ENCODE data around the gene RHOC. TPM values are rescaled to one million over a fixed set of nuclear protein-coding genes. Genes with fewer than 3 reads are reported as not detected.
"Not testable (repeated sequence)": the region's sequence is repeated elsewhere in the genome, so short reads cannot be mapped to it uniquely, and the experiment has no call there.

Gene RHOC
- polyA plus RNA-seq, 1 of the 3 experiments (the other 2 are of a cell fraction) = 1,028 TPM

GRCh38 chr1:112729909-112730308, 23.0 kb upstream of the RHOC start:
- H2AFZ ChIP-seq (ENCODE audit: low read depth) = no peak overlapping the region
- POLR2A ChIA-PET = interaction anchor here (0.7 kb wide), 1 partner anchor 10 kb away, joined by 3 read pairs; no protein-coding TSS in a partner anchor

GRCh38 chr1:112729011-112729410, 22.1 kb upstream of the RHOC start:
- H3K79me2 ChIP-seq (ENCODE audit: insufficient read depth); H4K20me1 ChIP-seq (ENCODE audit: insufficient read depth); H3K9ac ChIP-seq; H2AFZ ChIP-seq (ENCODE audit: low read depth); H3K36me3 ChIP-seq (replicated peaks in 1 of 2; ENCODE audit: control insufficient read depth in 1 of 2, insufficient read depth in 2 of 2, low read length in 1 of 2); H3K9me3 ChIP-seq; H3K27ac ChIP-seq (ENCODE audit: low read depth in 2 of 2, low read length in 1 of 2); DNase-seq; H3K4me3 ChIP-seq (ENCODE audit: low read depth in 2 of 2, low read length in 1 of 2); H3K27me3 ChIP-seq (ENCODE audit: insufficient read depth); H3K4me2 ChIP-seq; H3K9me2 ChIP-seq; H3F3A ChIP-seq (replicated peaks; ENCODE audit: insufficient read depth); H3K4me1 ChIP-seq (ENCODE audit: control insufficient read depth in 1 of 2, insufficient read depth in 2 of 2, low read depth in 1 of 2, low read length in 1 of 2): not testable (repeated sequence)
- ChIA-PET CTCF (interaction anchor here (1.1 to 2.6 kb wide), 3 partner anchors 10 to 206 kb away, joined by 3 to 17 read pairs (median 15); partner anchors contain the start of gene PPM1J), POLR2A (interaction anchor here (0.7 kb wide), 1 partner anchor 9 kb away, joined by 3 read pairs; no protein-coding TSS in a partner anchor)
- WGBS (ENCODE audit: low lambda C conversion rate) = 92% methylated on average over 3 of the region's 3 CpGs

More at GRCh38 chr1:112729909-112730308, 23.0 kb upstream of the RHOC start:
- Histone ChIP-seq H3K4me3 (ENCODE audit: low read depth in 2 of 2, low read length in 1 of 2) (no peak overlapping the region), H3K79me2 (ENCODE audit: insufficient read depth) (no peaks in the 10 kb centered on the region), H3K36me3 (replicated peaks in 1 of 2; ENCODE audit: control insufficient read depth in 1 of 2, insufficient read depth in 2 of 2, low read length in 1 of 2) (no peaks in the 10 kb centered on the region), H3K4me2 (no peak overlapping the region), H4K20me1 (ENCODE audit: insufficient read depth) (no peaks in the 10 kb centered on the region), H3K9ac (no peak overlapping the region), H3K4me1 (ENCODE audit: control insufficient read depth in 1 of 2, insufficient read depth in 2 of 2, low read depth in 1 of 2, low read length in 1 of 2) (no peaks in the 10 kb centered on the region), H3K9me3 (no peaks in the 10 kb centered on the region), H3K27ac (ENCODE audit: low read depth in 2 of 2, low read length in 1 of 2) (no peak overlapping the region), H3F3A (replicated peaks; ENCODE audit: insufficient read depth) (no peaks in the 10 kb centered on the region), H3K9me2 (no peaks in the 10 kb centered on the region), H3K27me3 (ENCODE audit: insufficient read depth) (no peaks in the 10 kb centered on the region)
- 55% methylated on average over 1 of the region's 1 CpG for WGBS (ENCODE audit: low lambda C conversion rate)
- CTCF ChIA-PET = interaction anchor here (0.8 to 2.6 kb wide), 8 partner anchors 9 to 205 kb away, joined by 3 to 17 read pairs (median 4); partner anchors contain the start of gene PPM1J
- DNase-seq = no peak
- no peak for TF ChIP-seq JUND (IDR thresholded peaks at IDR 0.05)
- no peak for TF ChIP-seq CTCF (IDR thresholded peaks at IDR 0.05)
- TF ChIP-seq FOXM1 (IDR thresholded peaks at IDR 0.05; ENCODE audit: low read depth) = no peak
- no peak for TF ChIP-seq SMC3 (IDR thresholded peaks at IDR 0.05; ENCODE audit: low read depth, low read length)
- no peak for TF ChIP-seq RAD21 (IDR thresholded peaks at IDR 0.05; ENCODE audit: low read length)
- TF ChIP-seq EP300 (IDR thresholded peaks at IDR 0.05; ENCODE audit: borderline replicate concordance in 1 of 2, low read depth in 1 of 2, low read length in 1 of 2) = no peak
- TF ChIP-seq MEF2A (IDR thresholded peaks at IDR 0.05; ENCODE audit: borderline replicate concordance, low read depth) = no peak

GRCh38 chr1:112728306-112728971, 21.5 kb upstream of the RHOC start:
- CTCF ChIA-PET = interaction anchor here (0.6 to 3.9 kb wide), 3 partner anchors 12 to 76 kb away, joined by 3 to 47 read pairs (median 32); partner anchors contain the start of gene PPM1J
- H3K4me2 ChIP-seq; H3K36me3 ChIP-seq (replicated peaks in 1 of 2; ENCODE audit: control insufficient read depth in 1 of 2, insufficient read depth in 2 of 2, low read length in 1 of 2); H4K20me1 ChIP-seq (ENCODE audit: insufficient read depth); H2AFZ ChIP-seq (ENCODE audit: low read depth); H3F3A ChIP-seq (replicated peaks; ENCODE audit: insufficient read depth); H3K9me2 ChIP-seq; POLR2A ChIA-PET; H3K9ac ChIP-seq; H3K4me1 ChIP-seq (ENCODE audit: control insufficient read depth in 1 of 2, insufficient read depth in 2 of 2, low read depth in 1 of 2, low read length in 1 of 2); H3K9me3 ChIP-seq; H3K4me3 ChIP-seq (ENCODE audit: low read depth in 2 of 2, low read length in 1 of 2); H3K79me2 ChIP-seq (ENCODE audit: insufficient read depth); DNase-seq; H3K27ac ChIP-seq (ENCODE audit: low read depth in 2 of 2, low read length in 1 of 2); H3K27me3 ChIP-seq (ENCODE audit: insufficient read depth): not testable (repeated sequence)
- WGBS (ENCODE audit: low lambda C conversion rate) = 93% methylated on average over 31 of the region's 33 CpGs

All from SK-N-SH (cell line).